MM.1S (cell line): Measurements from ENCODE around the gene PHTF1.
"Not testable (repeated sequence)": the region's sequence is repeated elsewhere in the genome, so short reads cannot be mapped to it uniquely, and the experiment has no call there.

Source experiments
- DNase-seq: peaks from one replicate; pipeline ENCODE4 v3.0.0-alpha.2; 2015
- H2AFZ ChIP-seq: fragments of 300-600 bp; sonication (generic); 2 replicates; pipeline ENCODE4 v1.6.0; 2016; ENCODE audit warnings: antibody characterized with exemption, low read length
- H3F3A ChIP-seq: fragments of 300-600 bp; sonication (generic); 2 replicates; pipeline ENCODE4 v1.6.1; 2016; ENCODE audit warnings: mild to moderate bottlenecking, antibody characterized with exemption, low read length, moderate library complexity, mixed read lengths; ENCODE audit not compliant: insufficient read depth
- H3K27ac ChIP-seq: fragments of 300-600 bp; sonication (generic); 2 replicates; pipeline ENCODE4 v1.5.1; 2016; ENCODE audit warnings: mild to moderate bottlenecking, low read length
- H3K27me3 ChIP-seq: fragments of 300-600 bp; sonication (generic); replicated peaks from 2 replicates; pipeline ENCODE4 v1.6.0; 2016; ENCODE audit warnings: low read length; ENCODE audit not compliant: insufficient read depth
- H3K36me3 ChIP-seq: fragments of 300-600 bp; sonication (generic); replicated peaks from 2 replicates; pipeline ENCODE4 v1.6.1; 2016; ENCODE audit warnings: mild to moderate bottlenecking, low read length, mixed read lengths; ENCODE audit not compliant: insufficient read depth
- H3K4me1 ChIP-seq: fragments of 300-600 bp; sonication (generic); 2 replicates; pipeline ENCODE4 v1.6.1; 2016; ENCODE audit warnings: low read length, mixed read lengths
- H3K4me2 ChIP-seq: fragments of 300-600 bp; sonication (generic); 2 replicates; pipeline ENCODE4 v1.6.0; 2016; ENCODE audit warnings: low read depth, low read length
- H3K4me3 ChIP-seq: fragments of 300-600 bp; sonication (generic); 2 replicates; pipeline ENCODE4 v1.5.1; 2016; ENCODE audit warnings: low read length, mixed read lengths
- H3K79me2 ChIP-seq: fragments of 300-600 bp; sonication (generic); 2 replicates; pipeline ENCODE4 v1.6.1; 2016; ENCODE audit warnings: mixed run types, low read length, mixed read lengths
- H3K9ac ChIP-seq: fragments of 300-600 bp; sonication (generic); 2 replicates; pipeline ENCODE4 v1.6.1; 2016; ENCODE audit warnings: low read length, mixed read lengths
- H3K9me2 ChIP-seq: fragments of 300-600 bp; sonication (generic); replicated peaks from 2 replicates; pipeline ENCODE4 v1.6.1; 2016; ENCODE audit warnings: mild to moderate bottlenecking, low read length, mixed read lengths; ENCODE audit not compliant: insufficient read depth
- H3K9me3 ChIP-seq: fragments of 300-600 bp; sonication (generic); replicated peaks from 2 replicates; pipeline ENCODE4 v1.6.1; 2016; ENCODE audit warnings: mild to moderate bottlenecking, low read length, mixed read lengths; ENCODE audit not compliant: insufficient read depth
- H4K20me1 ChIP-seq: fragments of 300-600 bp; sonication (generic); 2 replicates; pipeline ENCODE4 v1.6.1; 2016; ENCODE audit warnings: mild to moderate bottlenecking, low read length, moderate library complexity, mixed read lengths; ENCODE audit not compliant: insufficient read depth
- EZH2 ChIP-seq: fragments of 300-600 bp; sonication (generic); optimal IDR thresholded peaks from 2 replicates; pipeline ENCODE3; 2017; ENCODE audit warnings: low read depth, mild to moderate bottlenecking, antibody characterized with exemption, low read length, mixed read lengths
- EZH2phosphoT487 ChIP-seq: fragments of 300-600 bp; sonication (generic); IDR thresholded peaks from 2 replicates; pipeline ENCODE4 v1.6.1; 2018; ENCODE audit warnings: antibody characterized with exemption, low read length
- TF ChIP-seq, protein P1 (sequence below): fragments of 300-600 bp; sonication (generic); IDR thresholded peaks from 2 replicates; pipeline ENCODE4 v1.5.1; 2016; ENCODE audit warnings: antibody characterized with exemption, low read length, mixed read lengths

Gene PHTF1

GRCh38 chr1:113734357-113735055 lies 24.8 kb downstream of the PHTF1 start:
- Histone ChIP-seq H3K9me3 (no peaks in the 10 kb centered on the region), H3K4me3 (no peak overlapping the region), H3K27ac (peak overlapping the region; percentile 64; the same call in 1 of the 2 replicates), H3K4me2 (peak overlapping the region; percentile 39), H3K4me1 (peaks cover 8% of the 10 kb centered on the region), H3K36me3 (no peaks in the 10 kb centered on the region), H3K27me3 (no peaks in the 10 kb centered on the region), H3K9me2 (no peaks in the 10 kb centered on the region), H3K9ac (no peak overlapping the region), H3K79me2 (no peaks in the 10 kb centered on the region), H4K20me1 (no peaks in the 10 kb centered on the region), H2AFZ (no peak overlapping the region), H3F3A (peaks cover 12% of the 10 kb centered on the region)
- peak; percentile 59 for DNase-seq
- TF ChIP-seq, protein P1, sequence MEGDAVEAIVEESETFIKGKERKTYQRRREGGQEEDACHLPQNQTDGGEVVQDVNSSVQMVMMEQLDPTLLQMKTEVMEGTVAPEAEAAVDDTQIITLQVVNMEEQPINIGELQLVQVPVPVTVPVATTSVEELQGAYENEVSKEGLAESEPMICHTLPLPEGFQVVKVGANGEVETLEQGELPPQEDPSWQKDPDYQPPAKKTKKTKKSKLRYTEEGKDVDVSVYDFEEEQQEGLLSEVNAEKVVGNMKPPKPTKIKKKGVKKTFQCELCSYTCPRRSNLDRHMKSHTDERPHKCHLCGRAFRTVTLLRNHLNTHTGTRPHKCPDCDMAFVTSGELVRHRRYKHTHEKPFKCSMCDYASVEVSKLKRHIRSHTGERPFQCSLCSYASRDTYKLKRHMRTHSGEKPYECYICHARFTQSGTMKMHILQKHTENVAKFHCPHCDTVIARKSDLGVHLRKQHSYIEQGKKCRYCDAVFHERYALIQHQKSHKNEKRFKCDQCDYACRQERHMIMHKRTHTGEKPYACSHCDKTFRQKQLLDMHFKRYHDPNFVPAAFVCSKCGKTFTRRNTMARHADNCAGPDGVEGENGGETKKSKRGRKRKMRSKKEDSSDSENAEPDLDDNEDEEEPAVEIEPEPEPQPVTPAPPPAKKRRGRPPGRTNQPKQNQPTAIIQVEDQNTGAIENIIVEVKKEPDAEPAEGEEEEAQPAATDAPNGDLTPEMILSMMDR = no peak

GRCh38 chr1:113732802-113733201 lies 26.5 kb downstream of the PHTF1 start:
- Histone ChIP-seq H3K27me3 (no peaks in the 10 kb centered on the region), H3K9ac (no peak overlapping the region), H3K9me3 (no peaks in the 10 kb centered on the region), H3K27ac (no peak overlapping the region), H3K9me2 (no peaks in the 10 kb centered on the region), H3K4me2 (no peak overlapping the region), H4K20me1 (no peaks in the 10 kb centered on the region), H3K79me2 (no peaks in the 10 kb centered on the region), H3K36me3 (no peaks in the 10 kb centered on the region), H2AFZ (no peak overlapping the region), H3F3A (peaks cover 12% of the 10 kb centered on the region), H3K4me1 (peaks cover 8% of the 10 kb centered on the region), H3K4me3 (no peak overlapping the region)
- DNase-seq = no peak
- TF ChIP-seq, protein P1 = no peak
- TF ChIP-seq EZH2 (no peak), EZH2phosphoT487 (no peak)

GRCh38 chr1:113721010-113721409 lies 38.3 kb downstream of the PHTF1 start:
- H3F3A ChIP-seq = no peaks in the 10 kb centered on the region
- H4K20me1 ChIP-seq = no peaks in the 10 kb centered on the region
- H3K4me2 ChIP-seq = no peak overlapping the region
- H3K9me3 ChIP-seq = no peaks in the 10 kb centered on the region
- H3K36me3 ChIP-seq = no peaks in the 10 kb centered on the region
- no peak overlapping the region for H3K4me3 ChIP-seq
- H3K79me2 ChIP-seq = no peaks in the 10 kb centered on the region
- no peaks in the 10 kb centered on the region for H3K27me3 ChIP-seq
- H3K27ac ChIP-seq = no peak overlapping the region
- H3K9me2 ChIP-seq = no peaks in the 10 kb centered on the region
- no peak overlapping the region for H3K9ac ChIP-seq
- H2AFZ ChIP-seq = no peak overlapping the region
- DNase-seq = no peak
- no peak for TF ChIP-seq EZH2phosphoT487
- TF ChIP-seq, protein P1 = no peak
- TF ChIP-seq EZH2 = no peak
- H3K4me1 ChIP-seq = no peaks in the 10 kb centered on the region

GRCh38 chr1:113718621-113719020 lies 40.7 kb downstream of the PHTF1 start:
- not testable (repeated sequence) for H3K4me2 ChIP-seq, H3K9me2 ChIP-seq, H3K9me3 ChIP-seq, H3K4me1 ChIP-seq, H3K27ac ChIP-seq, H3K9ac ChIP-seq, H4K20me1 ChIP-seq, H3F3A ChIP-seq, H3K36me3 ChIP-seq, H3K79me2 ChIP-seq, DNase-seq, H3K27me3 ChIP-seq, H3K4me3 ChIP-seq, H2AFZ ChIP-seq

DNA sequence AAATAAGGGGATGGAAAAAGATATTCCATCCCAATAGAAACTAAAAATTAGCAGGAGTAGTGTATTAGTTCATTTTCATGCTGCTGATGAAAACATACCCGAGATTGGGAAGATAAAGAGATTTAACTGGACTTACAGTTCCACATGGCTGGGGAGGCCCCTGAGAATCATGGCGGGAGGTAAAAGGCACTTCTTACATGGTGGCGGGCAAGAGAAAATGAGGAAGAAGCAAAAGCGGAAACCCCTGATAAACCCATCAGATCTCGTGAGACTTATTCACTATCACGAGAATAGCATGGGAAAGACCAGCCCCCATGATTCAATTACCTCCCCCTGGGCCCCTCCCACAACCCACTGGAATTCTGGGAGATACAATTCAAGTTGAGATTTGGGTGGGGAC lies 41.8 kb downstream of the PHTF1 start:
- H3K4me3 ChIP-seq, H3K27ac ChIP-seq, DNase-seq, H2AFZ ChIP-seq, H3K9me2 ChIP-seq, H3K27me3 ChIP-seq, H3K79me2 ChIP-seq, H3K36me3 ChIP-seq, H4K20me1 ChIP-seq, H3K4me1 ChIP-seq, H3K9ac ChIP-seq, H3K9me3 ChIP-seq, H3F3A ChIP-seq, H3K4me2 ChIP-seq: not testable (repeated sequence)
